ENCODE data around the gene LRP2. TPM values are rescaled to one million over a fixed set of nuclear protein-coding genes. Genes with fewer than 3 reads are reported as not detected.
"Not testable (repeated sequence)": the region's sequence is repeated elsewhere in the genome, so short reads cannot be mapped to it uniquely, and the experiment has no call there.

The LRP2 gene
- polyA plus RNA-seq, 3 donors, result 151 to 221 (median 180) TPM

DNA sequence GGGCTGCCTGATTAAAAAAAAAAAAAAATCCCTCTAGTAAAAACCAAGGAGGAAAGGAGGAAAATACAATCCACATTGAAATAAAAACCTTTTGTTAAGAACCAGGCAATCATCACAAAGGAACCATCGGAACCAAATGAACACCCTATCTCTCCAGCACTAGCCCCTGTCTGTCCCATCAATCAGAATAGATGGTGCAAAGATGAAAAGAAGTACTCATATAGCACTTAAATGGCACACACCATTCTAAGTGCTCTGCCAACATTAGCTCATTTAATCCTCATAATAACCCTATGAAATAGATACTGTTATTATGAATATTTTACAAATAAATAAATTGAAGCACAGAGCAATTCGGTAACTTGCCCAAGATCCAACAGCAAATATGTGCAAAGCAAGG lies 38.5 kb downstream of the LRP2 start:
- DNase-seq (ENCODE audit: extremely low read depth in 1 of 11, low read depth in 9 of 11, low spot score in 4 of 11), result no peak

- DNase-seq (ENCODE audit: extremely low read depth in 1 of 11, low read depth in 9 of 11, low spot score in 4 of 11), result no peak
Measured at GRCh38 chr2:169320561-169320960, 41.8 kb downstream of the LRP2 start.

GRCh38 chr2:169315357-169315756 lies 47.0 kb downstream of the LRP2 start:
- no peak for DNase-seq (ENCODE audit: extremely low read depth in 1 of 11, low read depth in 9 of 11, low spot score in 4 of 11)

DNA sequence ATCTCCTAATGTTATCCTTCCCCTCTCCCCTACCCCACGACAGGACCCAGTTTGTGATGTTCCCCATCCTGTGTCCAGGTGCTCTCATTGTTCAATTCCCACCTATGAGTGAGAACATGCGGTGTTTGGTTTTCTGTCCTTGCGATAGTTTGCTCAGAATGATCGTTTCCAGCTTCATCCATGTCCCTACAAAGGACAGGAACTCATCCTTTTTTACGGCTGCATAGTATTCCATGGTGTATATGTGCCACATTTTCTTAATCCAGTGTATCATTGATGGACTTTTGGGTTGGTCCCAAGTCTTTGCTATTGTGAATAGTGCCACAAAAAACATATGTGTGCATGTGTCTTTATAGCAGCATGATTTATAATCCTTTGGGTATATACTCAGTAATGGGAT lies 54.0 kb downstream of the LRP2 start:
- not testable (repeated sequence) for DNase-seq (ENCODE audit: extremely low read depth in 1 of 11, low read depth in 9 of 11, low spot score in 4 of 11)

GRCh38 chr2:169304689-169305088 lies 57.6 kb downstream of the LRP2 start:
- not testable (repeated sequence) for DNase-seq (ENCODE audit: extremely low read depth in 1 of 11, low read depth in 9 of 11, low spot score in 4 of 11)

DNA sequence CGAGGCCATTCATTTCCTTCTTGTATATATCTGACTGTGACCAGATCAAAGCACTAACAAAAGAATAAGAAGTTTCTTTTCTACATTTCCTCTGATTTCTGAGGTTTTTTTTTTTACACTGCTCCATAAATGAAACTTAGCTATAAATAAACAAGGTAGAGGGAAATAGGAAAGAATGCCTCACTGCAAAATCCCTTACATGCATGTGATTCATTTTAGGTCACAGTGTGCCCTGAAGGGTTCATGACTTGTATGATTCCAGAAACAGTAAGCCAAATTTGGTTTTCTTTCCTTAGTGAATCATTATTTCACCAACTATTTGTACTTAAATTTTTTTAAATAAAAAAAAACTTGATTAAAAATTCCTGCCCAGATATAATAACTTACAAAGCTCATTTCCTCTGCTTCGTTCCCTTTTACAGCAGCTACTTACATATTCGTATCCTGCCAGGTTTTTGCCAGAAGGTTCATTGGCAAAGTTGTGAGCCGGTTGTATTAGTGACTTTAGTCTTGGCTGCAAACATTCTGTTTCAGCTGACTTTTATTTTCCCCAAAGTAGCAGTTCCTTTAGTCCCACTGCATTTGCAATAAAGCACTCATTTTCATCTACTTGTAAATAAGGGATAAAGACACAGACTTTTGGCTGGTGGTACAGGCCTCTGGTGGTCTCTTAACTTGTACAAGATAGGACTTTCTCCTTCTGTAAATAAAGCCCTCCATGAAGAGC lies 58.6 kb downstream of the LRP2 start:
- no peak for DNase-seq (ENCODE audit: extremely low read depth in 1 of 11, low read depth in 9 of 11, low spot score in 4 of 11)

GRCh38 chr2:169302364-169302763 lies 60.0 kb downstream of the LRP2 start:
- DNase-seq (ENCODE audit: extremely low read depth in 1 of 11, low read depth in 9 of 11, low spot score in 4 of 11), result no peak

DNA sequence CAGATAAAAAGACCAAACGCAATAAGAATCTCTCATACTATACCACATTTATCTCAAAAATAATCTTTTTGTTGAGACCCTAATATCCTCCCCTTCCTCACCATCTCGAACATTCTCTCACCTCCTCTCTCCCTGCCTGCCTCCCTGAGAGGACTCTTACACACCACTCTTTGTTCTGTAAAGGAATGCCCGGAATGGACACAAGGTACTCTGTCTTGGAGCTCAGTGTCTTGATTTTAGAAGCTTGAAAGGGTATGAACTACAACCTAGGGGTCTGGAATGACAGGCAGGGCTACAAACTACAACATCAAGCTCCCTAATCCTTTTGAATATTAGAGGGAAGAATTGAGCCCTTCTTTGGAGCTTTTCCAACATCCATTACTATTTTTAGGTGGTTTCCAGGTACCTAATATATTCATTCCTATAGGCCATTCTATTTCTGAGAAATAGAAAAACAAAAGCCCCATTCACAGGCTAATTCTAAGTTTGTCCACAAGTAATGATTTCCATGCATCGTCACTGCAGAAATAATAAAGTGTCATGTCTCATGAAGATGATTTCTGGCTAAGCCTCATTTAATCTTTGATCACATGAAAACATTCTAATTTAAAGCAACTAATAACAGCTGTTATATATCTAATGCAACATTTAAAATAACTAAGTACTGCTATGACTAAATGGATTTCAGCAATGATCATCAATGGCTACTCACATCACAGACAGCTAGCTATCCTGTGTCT lies 60.6 kb downstream of the LRP2 start:
- no peak for DNase-seq (ENCODE audit: extremely low read depth in 1 of 11, low read depth in 9 of 11, low spot score in 4 of 11)

DNA sequence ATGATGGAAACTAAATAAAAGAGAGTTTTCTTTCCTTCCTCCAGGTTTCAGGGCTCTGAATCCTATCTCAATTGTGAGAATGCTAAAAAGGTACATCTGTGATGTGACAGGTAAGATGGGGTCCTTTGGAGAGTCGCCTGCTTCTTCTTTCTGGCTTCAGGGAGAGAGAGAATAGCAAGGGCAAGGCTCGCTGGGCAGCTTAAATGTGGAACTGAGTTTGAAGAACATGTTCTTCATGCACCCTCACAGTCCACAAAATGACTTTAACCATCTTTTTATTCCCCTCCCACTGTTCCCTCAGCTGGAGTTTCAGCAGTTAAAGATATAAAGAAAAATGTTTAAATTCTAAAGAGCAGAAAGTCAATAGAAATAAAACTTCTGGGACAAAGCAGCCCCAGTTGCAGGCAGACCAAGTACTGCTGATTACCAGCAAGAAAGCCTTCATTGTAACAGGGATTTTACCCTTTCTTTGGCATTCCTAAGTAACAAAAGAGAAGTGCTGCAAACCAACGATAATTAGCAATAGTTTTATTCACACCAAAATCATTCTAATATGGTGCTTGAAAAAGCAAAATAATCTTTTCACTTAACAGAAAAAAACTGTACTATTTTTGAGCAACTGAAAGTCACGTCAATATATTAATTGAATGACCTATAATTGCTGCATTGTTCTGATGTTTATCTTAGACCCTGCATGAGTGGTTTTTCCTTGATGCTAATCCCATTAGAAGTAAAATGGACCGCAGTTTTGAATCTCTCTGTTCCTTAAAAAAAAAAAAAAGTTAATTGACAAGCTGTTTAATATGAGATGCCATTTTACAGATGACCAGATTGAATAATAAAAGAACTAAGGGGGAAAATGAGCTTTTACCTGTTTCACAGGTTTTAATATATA lies 61.5 kb downstream of the LRP2 start:
- no peak for DNase-seq (ENCODE audit: extremely low read depth in 1 of 11, low read depth in 9 of 11, low spot score in 4 of 11)

DNA sequence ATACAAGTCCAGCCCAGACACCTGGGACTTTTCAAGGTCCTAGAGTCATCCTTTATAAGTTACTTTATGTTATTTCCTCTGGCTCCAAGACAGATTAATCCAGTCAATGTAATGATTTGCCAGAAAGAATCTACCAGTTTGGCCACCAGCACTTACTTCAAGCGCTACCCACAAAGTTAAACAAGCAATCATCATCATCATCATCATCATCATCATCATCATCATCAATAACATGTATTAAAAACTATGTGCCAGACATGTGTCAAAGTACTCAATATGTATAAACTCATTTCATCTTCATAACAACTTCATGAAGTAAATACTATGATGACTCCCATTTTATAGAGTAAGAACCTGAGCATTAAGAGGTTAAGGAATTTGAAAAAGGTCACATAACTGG lies 64.3 kb downstream of the LRP2 start:
- no peak for DNase-seq (ENCODE audit: extremely low read depth in 1 of 11, low read depth in 9 of 11, low spot score in 4 of 11)

DNA sequence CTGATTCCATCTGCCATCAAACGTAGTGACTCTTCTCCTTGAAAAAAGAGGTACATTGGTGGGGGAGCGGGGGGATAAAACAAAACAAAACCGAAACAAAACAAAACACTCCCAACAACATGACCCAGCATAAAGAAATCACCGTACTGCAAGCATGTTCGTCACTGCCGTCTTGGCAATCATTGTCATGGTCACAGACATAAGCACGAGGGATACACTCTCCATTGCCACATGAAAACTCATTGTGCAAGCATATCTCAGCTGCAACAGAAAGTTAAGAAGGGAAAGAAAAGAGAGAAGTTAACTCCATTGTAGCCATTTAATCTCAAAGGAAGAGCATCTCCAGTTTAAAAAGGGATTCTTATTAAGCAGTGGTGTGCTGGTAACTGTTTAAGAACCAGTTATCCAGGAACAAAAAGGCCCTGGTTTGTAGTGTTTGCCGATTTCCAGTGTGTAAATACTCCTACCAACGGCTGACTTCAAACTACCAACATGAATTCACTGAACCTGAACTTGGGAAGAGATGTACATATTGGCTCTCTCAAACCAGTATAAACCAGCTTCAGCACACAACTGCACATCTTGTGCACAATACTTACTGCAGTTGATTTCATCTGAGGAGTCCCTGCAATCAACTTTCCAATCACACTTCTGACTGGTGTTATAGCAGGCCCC lies 68.2 kb downstream of the LRP2 start:
- DNase-seq (ENCODE audit: extremely low read depth in 1 of 11, low read depth in 9 of 11, low spot score in 4 of 11), result no peak

- DNase-seq (ENCODE audit: extremely low read depth in 1 of 11, low read depth in 9 of 11, low spot score in 4 of 11), result no peak
Measured at GRCh38 chr2:169291517-169291916, 70.8 kb downstream of the LRP2 start.

DNA sequence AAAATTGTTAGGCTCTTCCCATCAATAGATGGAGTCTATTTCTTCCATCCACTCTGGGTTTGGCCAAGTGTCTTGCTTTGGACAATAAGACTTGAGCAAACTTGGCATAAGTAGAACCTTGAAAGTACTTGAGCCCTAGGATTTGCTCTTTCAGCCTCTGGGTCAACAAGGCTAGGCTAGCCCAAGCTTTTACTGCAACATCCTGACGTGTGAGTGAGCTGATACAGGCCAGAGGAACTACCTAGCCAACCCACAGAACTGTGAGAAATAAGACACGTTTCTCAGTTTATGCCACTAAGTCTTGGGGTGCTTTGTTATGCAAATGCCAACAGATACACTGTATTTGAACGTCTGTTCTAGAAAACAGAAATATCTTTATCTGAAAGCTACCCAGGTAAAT lies 71.9 kb downstream of the LRP2 start:
- DNase-seq (ENCODE audit: extremely low read depth in 1 of 11, low read depth in 9 of 11, low spot score in 4 of 11), result no peak

- no peak for DNase-seq (ENCODE audit: extremely low read depth in 1 of 11, low read depth in 9 of 11, low spot score in 4 of 11)
Measured at GRCh38 chr2:169287666-169288065, 74.7 kb downstream of the LRP2 start.

GRCh38 chr2:169286624-169287231 lies 75.6 kb downstream of the LRP2 start:
- no peak for DNase-seq (ENCODE audit: extremely low read depth in 1 of 11, low read depth in 9 of 11, low spot score in 4 of 11)

- peak in 3 of 11 donors; percentile 9 to 36 (median 29) for DNase-seq (ENCODE audit: extremely low read depth in 1 of 11, low read depth in 9 of 11, low spot score in 4 of 11)
Measured at GRCh38 chr2:169285531-169286235, 76.7 kb downstream of the LRP2 start.

DNA sequence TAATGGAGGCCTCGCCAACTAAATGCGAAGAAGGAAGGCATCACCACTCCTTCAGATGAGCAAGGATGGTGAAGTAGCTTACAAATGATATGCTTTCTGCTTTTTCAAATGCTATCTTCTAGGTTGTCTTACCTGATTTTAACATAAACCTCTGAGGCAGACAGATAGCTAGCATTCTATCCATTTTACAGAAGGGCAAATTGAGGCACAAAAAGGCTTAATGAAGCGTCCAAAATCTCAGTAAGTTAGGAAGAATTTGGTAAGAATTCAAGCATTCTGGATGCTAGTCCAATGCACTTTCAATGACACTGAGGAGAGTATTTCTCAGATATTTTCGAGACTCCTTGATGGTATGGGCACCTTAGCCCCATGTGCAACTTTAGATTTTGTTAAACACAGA lies 81.8 kb downstream of the LRP2 start:
- DNase-seq (ENCODE audit: extremely low read depth in 1 of 11, low read depth in 9 of 11, low spot score in 4 of 11), result no peak
